GM06990 (cell line): Measurements from ENCODE around the gene JAK3.
A peak's percentile ranks its signal among the peaks of the same experiment; 100 is the strongest.

Experiments used
- DNase-seq: peaks from one replicate; pipeline ENCODE4 v3.0.0-alpha.2; 2011; ENCODE audit not compliant: insufficient read length; ENCODE audit errors: extremely low read depth
- H3K27me3 ChIP-seq: replicated peaks from 2 replicates; pipeline ENCODE4 v1.6.0; 2011; ENCODE audit warnings: low read length; ENCODE audit not compliant: control insufficient read depth, insufficient read depth
- H3K36me3 ChIP-seq: 2 replicates; pipeline ENCODE4 v1.5.1; 2011; ENCODE audit warnings: low read length; ENCODE audit not compliant: control insufficient read depth, insufficient read depth
- H3K4me3 ChIP-seq: replicated peaks from 2 replicates; pipeline ENCODE4 v1.5.1; 2011; ENCODE audit warnings: low read depth, mild to moderate bottlenecking, control low read depth, low read length
- TF ChIP-seq, protein P1 (sequence below): IDR thresholded peaks from 2 replicates; pipeline ENCODE4 v1.5.1; 2011; ENCODE audit warnings: low read length, control low read depth, mild to moderate bottlenecking, inconsistent platforms; ENCODE audit not compliant: insufficient read depth, poor library complexity, severe bottlenecking

The JAK3 gene

GRCh38 chr19:17855280-17856152 lies 7.7 kb upstream of the JAK3 start:
- Histone ChIP-seq H3K27me3 (no peaks in the 10 kb centered on the region), H3K4me3 (no peak overlapping the region), H3K36me3 (no peaks in the 10 kb centered on the region)
- peak; percentile 81 for DNase-seq
- TF ChIP-seq, protein P1, sequence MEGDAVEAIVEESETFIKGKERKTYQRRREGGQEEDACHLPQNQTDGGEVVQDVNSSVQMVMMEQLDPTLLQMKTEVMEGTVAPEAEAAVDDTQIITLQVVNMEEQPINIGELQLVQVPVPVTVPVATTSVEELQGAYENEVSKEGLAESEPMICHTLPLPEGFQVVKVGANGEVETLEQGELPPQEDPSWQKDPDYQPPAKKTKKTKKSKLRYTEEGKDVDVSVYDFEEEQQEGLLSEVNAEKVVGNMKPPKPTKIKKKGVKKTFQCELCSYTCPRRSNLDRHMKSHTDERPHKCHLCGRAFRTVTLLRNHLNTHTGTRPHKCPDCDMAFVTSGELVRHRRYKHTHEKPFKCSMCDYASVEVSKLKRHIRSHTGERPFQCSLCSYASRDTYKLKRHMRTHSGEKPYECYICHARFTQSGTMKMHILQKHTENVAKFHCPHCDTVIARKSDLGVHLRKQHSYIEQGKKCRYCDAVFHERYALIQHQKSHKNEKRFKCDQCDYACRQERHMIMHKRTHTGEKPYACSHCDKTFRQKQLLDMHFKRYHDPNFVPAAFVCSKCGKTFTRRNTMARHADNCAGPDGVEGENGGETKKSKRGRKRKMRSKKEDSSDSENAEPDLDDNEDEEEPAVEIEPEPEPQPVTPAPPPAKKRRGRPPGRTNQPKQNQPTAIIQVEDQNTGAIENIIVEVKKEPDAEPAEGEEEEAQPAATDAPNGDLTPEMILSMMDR, result peak; percentile 96

DNA sequence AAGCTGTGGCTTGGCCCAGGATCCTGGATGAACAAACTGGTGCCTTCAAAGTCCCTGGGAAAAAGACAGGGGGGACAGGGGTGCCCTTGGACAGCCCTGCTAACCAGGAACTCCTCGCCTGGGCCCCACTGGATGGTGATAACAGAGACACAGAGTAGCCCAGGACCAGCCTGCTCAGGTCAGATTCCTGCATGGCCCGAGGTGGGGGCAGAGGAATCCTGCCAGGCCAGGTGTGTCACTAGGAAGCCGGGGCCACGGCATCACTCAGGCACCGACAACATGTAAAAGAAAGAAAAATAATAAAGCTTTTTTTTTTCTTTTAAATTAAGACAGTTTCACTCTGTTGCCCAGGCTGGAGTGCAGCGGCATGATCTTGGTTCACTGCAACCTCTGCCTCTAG lies 6.3 kb upstream of the JAK3 start:
- TF ChIP-seq, protein P1, result no peak
- H3K4me3 ChIP-seq, result no peak overlapping the region
- no peak for DNase-seq
- H3K36me3 ChIP-seq, result no peaks in the 10 kb centered on the region
- H3K27me3 ChIP-seq, result no peaks in the 10 kb centered on the region

GRCh38 chr19:17848595-17849292 lies 962 bp upstream of the JAK3 start:
- TF ChIP-seq, protein P1, result no peak
- Histone ChIP-seq H3K4me3 (no peak overlapping the region), H3K27me3 (no peaks in the 10 kb centered on the region), H3K36me3 (peaks cover 5% of the 10 kb centered on the region)
- no peak for DNase-seq

GRCh38 chr19:17846146-17846545 lies 1.6 kb downstream of the JAK3 start:
- Histone ChIP-seq H3K4me3 (peak overlapping the region; percentile 69), H3K36me3 (peaks cover 19% of the 10 kb centered on the region), H3K27me3 (no peaks in the 10 kb centered on the region)
- no peak for DNase-seq
- TF ChIP-seq, protein P1, result no peak

DNA sequence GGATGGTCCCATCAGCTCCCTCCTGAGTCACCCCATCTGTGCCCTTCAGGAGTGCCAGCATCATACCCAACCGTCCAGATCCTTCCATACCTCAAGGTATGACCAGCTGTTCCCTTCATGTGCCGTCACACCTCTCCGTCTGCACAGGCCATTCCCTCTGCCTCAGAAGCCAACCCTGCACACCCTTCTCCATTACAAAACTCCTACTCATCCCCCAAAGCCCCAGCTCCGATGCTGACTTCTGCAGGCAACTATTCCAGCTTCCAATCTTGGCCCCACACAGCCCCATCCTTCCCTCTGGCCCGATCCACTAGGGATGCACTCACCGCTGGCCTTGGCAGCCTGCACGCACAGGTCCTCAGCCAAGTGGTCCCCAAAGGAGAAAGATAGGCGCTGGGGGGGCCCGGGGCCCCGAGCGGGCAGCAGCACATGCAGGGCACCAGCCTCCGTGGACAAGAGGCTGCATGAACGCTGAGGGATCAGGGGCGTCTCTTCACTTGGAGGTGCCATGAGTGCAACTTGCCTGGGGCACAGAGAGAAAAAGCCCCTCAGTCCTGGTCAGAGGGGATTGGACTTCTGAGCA lies 3.8 kb downstream of the JAK3 start:
- Histone ChIP-seq H3K36me3 (peaks cover 27% of the 10 kb centered on the region), H3K4me3 (no peak overlapping the region), H3K27me3 (no peaks in the 10 kb centered on the region)
- DNase-seq, result no peak
- TF ChIP-seq, protein P1, result no peak
